H1 (cell line): ENCODE measurements around the gene STARD9. TPM values are rescaled to one million over a fixed set of nuclear protein-coding genes. Genes with fewer than 3 reads are reported as not detected.

Experiments
- CHD7 ChIP-seq: fragments of 300-600 bp; sonication (generic); IDR thresholded peaks from 2 replicates; pipeline ENCODE4 v1.7.1; 2012; ENCODE audit warnings: low read length, moderate library complexity, mild to moderate bottlenecking, inconsistent platforms; ENCODE audit not compliant: insufficient replicate concordance
- PHF8 ChIP-seq: fragments of 200-600 bp; sonication (generic); conservative IDR thresholded peaks from 2 replicates; pipeline ENCODE4 v1.7.1; 2012; ENCODE audit warnings: low read depth, mild to moderate bottlenecking, inconsistent platforms, low read length, moderate library complexity
- polyA plus RNA-seq, 7 experiments: library from polyadenylated mRNA; depleted of rRNA in 3 of 7; stranded (reverse) in 5 of 7; unstranded in 2 of 7; fragments of >200 nt in 5 of 7; fragments of 200-250 nt in 2 of 7; gene quantifications; 1 replicate in 5 of 7; 2 replicates in 1 of 7; 4 replicates in 1 of 7; pipeline versions ENCODE4 v1.2.1 to v1.2.3, GENCODE V29; 2011 to 2013; ENCODE audit warnings: missing spikeins in 2 of 7, mixed read lengths in 2 of 7
- total RNA-seq: library from RNA; stranded (reverse); fragmentation: NEBNext Ultra II Directional; extraction: Animal tissue kit (Norgen Biotek cat#: 25700); gene quantifications from 2 replicates; pipeline ENCODE4 v1.2.1, GENCODE V29; 2021

Gene STARD9
- total and polyA plus RNA-seq, 2 of the 8 experiments (the other 6 are each of a cell fraction or from before 2014, with no cell fraction given): 2.8 to 7.0 TPM

DNA sequence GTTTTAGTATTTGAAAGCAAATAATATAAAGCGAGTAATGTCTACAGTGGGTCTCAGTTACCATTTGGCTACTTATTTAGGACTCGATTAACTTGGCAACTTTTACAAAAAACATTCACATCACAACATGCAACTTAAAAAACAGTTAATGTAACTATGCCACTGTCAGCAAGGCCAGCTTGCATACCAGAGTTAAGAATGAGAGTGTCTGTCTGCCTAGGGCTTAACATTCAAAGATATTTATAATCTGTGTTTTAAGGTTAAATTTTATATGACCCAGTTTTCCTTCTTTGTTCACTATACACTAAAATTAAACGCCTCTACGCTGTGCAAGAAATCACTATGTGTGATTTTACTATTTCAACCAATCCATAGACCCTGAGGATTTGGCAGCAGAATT lies 166.7 kb downstream of the STARD9 start (continued):
- no peak for TF ChIP-seq CHD7
- TF ChIP-seq PHF8: no peak
